GM12891 (cell line): ENCODE measurements around the gene SNUPN.

Experiments used
- DNase-seq: peaks from one replicate; pipeline ENCODE4 v3.0.0; 2011; ENCODE audit warnings: low spot score; ENCODE audit not compliant: insufficient read length
- FAIRE-seq: peaks from 2 replicates; lab custom pipeline; 2011; peaks lifted over from hg19 to GRCh38; lab: Jason Lieb, UNC
- PAX5 ChIP-seq: IDR thresholded peaks from 2 replicates; pipeline ENCODE4 v1.6.1; 2011; ENCODE audit warnings: low read length, moderate library complexity, mild to moderate bottlenecking; ENCODE audit not compliant: insufficient read depth, severe bottlenecking
- POLR2A ChIP-seq: IDR thresholded peaks from 2 replicates; pipeline ENCODE4 v1.6.1; 2011; ENCODE audit warnings: low read depth, low read length, control low read depth
- POLR2AphosphoS5 ChIP-seq: IDR thresholded peaks from 2 replicates; pipeline ENCODE4 v1.6.1; 2011; ENCODE audit warnings: low read depth, low read length, control low read depth
- POU2F2 ChIP-seq: IDR thresholded peaks from 2 replicates; pipeline ENCODE4 v1.6.1; 2011; ENCODE audit warnings: low read depth, mild to moderate bottlenecking, control low read depth, low read length, moderate library complexity
- SPI1 ChIP-seq: IDR thresholded peaks from 2 replicates; pipeline ENCODE4 v1.6.1; 2011; ENCODE audit warnings: low read depth, low read length, control low read depth
- TAF1 ChIP-seq: IDR thresholded peaks from 2 replicates; pipeline ENCODE4 v1.6.1; 2011; ENCODE audit warnings: low read depth, low read length, control low read depth

The SNUPN gene

GRCh38 chr15:75663931-75664421 lies 38.5 kb upstream of the SNUPN start:
- TF ChIP-seq PAX5 (no peak), POLR2AphosphoS5 (no peak), POLR2A (no peak), SPI1 (no peak), TAF1 (no peak), POU2F2 (no peak)
- DNase-seq (no peak), FAIRE-seq (no peak)

DNA sequence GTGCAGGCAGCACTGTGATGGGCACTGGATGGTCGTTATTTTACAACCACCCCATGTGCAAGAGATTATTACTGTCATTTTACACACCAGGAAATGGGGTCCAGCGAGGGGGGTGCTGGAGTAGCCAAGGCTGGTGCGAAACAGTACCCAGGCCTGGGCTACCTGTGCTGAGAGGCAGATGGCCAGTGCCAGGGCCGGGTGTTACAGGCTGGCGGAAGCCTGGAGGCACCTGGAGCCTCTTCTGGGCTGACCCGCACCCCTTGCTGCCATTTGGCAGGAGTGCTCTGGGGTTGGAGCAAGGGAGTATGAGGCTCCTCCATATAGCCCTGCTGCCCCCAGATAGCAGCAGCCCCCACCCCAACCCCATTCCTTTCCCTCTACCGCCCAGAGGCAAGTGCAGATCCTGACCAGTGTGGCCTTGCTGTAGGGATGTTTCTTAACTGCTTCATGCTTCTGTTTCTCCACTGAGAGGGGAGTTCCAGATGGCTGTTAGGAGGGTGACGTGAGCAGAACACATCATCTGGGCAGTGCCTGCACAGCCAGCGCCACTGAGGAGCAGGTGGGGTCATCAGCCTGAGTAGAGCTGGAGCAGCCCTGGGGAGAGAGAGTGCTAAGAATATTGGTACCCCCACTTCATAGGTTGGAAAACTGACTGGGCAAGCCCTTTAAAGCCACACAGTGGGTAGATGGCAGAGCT lies 37.4 kb upstream of the SNUPN start:
- TF ChIP-seq POU2F2: no peak
- TF ChIP-seq TAF1: no peak
- no peak for TF ChIP-seq PAX5
- TF ChIP-seq POLR2A: no peak
- TF ChIP-seq SPI1: no peak
- no peak for TF ChIP-seq POLR2AphosphoS5
- no peak for FAIRE-seq
- DNase-seq: no peak

- TF ChIP-seq TAF1: no peak
- no peak for TF ChIP-seq POLR2A
- TF ChIP-seq SPI1: no peak
- TF ChIP-seq POU2F2: no peak
- TF ChIP-seq POLR2AphosphoS5: no peak
- no peak for TF ChIP-seq PAX5
- no peak for FAIRE-seq
Observed at GRCh38 chr15:75661756-75662140, 36.2 kb upstream of the SNUPN start.

DNA sequence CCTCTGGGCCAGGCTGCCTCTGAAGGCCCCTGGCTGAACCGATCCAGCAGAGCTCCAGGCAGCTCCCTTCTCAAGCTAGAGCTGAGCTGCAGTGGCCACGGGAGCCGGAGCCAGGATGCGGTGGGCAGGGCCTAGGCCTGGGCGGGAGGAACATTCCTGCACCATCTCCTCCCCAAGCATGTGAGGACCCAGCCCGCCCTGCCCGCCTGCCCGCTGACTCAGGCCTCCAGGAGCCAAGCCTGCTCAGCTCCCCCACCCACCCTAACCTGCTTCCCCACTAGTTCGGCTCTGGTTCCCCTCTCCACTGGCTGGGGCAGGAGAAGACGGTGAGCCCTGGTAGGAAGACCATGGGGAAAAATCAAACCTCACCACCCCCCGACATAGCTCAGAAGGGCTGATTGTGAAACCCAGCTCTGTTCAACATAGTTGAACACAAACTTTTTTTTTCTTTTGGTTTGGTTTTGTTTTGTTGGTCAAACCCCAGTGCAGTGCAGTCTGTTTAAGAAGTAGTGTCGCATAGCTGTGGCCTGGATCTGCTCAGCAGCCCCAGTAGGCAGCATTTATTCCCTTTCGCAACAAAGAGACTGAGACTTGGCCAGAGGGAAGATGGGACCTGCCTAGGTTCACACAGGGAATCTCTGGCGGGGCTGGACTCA lies 35.7 kb upstream of the SNUPN start:
- FAIRE-seq (no peak), DNase-seq (no peak)
- TF ChIP-seq SPI1 (no peak), POLR2AphosphoS5 (no peak), TAF1 (no peak), POU2F2 (no peak), PAX5 (no peak), POLR2A (no peak)

More at GRCh38 chr15:75661756-75662140, 36.2 kb upstream of the SNUPN start:
- no peak for DNase-seq

- DNase-seq (no peak), FAIRE-seq (peak; percentile 71)
- no peak for TF ChIP-seq POLR2AphosphoS5
- TF ChIP-seq SPI1: no peak
- TF ChIP-seq PAX5: no peak
- no peak for TF ChIP-seq POU2F2
- TF ChIP-seq TAF1: no peak
- TF ChIP-seq POLR2A: no peak
Observed at GRCh38 chr15:75659928-75660645, 34.6 kb upstream of the SNUPN start.

GRCh38 chr15:75659141-75659771 lies 33.7 kb upstream of the SNUPN start:
- DNase-seq (no peak), FAIRE-seq (no peak)
- TF ChIP-seq POLR2A (no peak), SPI1 (no peak), PAX5 (no peak), POLR2AphosphoS5 (no peak), TAF1 (no peak), POU2F2 (no peak)

DNA sequence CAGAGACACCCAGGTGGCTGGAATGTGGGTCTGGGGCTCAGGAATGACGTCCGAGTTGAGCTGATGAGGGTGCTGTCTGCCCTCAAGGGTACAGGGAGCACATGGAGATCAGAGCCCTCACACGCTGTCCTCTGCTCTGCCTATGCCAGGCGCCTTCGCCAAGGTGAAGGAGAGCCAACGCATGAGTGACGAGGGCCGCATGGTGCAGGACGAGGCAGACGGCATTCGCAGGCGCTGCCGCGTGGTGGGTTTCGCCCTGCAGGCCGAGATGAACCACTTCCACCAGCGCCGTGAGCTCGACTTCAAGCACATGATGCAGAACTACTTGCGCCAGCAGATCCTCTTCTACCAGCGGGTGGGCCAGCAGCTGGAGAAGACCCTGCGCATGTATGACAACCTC lies 31.3 kb upstream of the SNUPN start:
- FAIRE-seq: no peak
- no peak for DNase-seq

DNA sequence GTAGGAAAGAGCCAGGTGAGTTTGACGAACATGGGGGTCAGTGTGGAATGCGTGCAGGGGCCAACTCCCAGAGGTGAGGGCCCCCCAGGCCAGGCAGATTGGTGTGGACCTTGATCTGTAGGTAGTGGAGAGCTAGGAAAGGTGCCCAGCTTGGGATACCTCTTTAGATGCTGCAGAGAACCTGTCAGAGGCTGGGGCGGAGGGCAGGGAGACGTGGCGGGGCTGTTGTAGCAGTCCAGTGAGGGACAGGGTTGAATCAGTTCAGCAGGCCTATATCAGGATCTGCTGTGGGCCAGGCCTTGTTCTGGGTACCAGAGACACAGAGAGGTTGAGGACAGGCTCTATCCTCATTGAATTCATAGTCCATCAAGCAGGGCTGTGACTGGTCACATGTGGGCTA lies 30.8 kb upstream of the SNUPN start:
- FAIRE-seq (no peak), DNase-seq (no peak)
- TF ChIP-seq PAX5: no peak

More for the DNA sequence above, 31.3 kb upstream of the SNUPN start:
- TF ChIP-seq SPI1 (no peak), PAX5 (no peak), POU2F2 (no peak), TAF1 (no peak), POLR2A (no peak), POLR2AphosphoS5 (no peak)

- DNase-seq: no peak
- no peak for TF ChIP-seq POLR2A
- no peak for TF ChIP-seq SPI1
- TF ChIP-seq TAF1: no peak
- no peak for TF ChIP-seq POU2F2
- TF ChIP-seq POLR2AphosphoS5: no peak
- no peak for TF ChIP-seq PAX5
- no peak for FAIRE-seq
Observed at GRCh38 chr15:75655931-75656330, 30.4 kb upstream of the SNUPN start.
